DOHH2 (cell line): Measurements from ENCODE around the gene SPHKAP.

Experiments used
- EZH2phosphoT487 ChIP-seq: fragments of 200-600 bp; sonication (generic); IDR thresholded peaks from 2 replicates; pipeline ENCODE4 v1.6.1; 2017; ENCODE audit warnings: borderline replicate concordance, mild to moderate bottlenecking, antibody characterized with exemption, low read length, moderate library complexity, mixed read lengths
- TF ChIP-seq, protein P1 (sequence below): fragments of 200-600 bp; sonication (generic); IDR thresholded peaks from one replicate; pipeline ENCODE4 v1.5.1; 2014; ENCODE audit warnings: antibody characterized with exemption, mild to moderate bottlenecking, low read depth, low read length; ENCODE audit not compliant: poor library complexity, severe bottlenecking

DNA sequence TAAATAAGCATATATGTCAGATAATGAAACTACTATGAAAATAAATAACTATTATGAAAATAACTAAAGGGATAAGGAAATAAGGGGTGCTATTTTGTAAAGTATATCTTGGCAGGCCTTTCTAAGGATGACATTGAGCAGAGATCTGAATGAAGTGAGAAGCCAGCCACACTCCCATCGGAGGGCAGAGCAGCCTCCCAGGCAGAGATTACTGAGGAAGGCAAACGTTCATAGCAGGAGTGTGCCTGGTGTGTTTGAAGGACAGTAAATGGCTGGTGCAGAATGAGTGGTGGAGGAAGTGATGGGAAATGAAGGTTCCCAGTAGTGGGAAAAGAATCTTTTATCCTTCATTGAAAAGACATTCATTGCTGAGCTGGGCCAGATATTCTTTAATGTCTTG, 62.5 kb downstream of the SPHKAP start:
- TF ChIP-seq, protein P1, sequence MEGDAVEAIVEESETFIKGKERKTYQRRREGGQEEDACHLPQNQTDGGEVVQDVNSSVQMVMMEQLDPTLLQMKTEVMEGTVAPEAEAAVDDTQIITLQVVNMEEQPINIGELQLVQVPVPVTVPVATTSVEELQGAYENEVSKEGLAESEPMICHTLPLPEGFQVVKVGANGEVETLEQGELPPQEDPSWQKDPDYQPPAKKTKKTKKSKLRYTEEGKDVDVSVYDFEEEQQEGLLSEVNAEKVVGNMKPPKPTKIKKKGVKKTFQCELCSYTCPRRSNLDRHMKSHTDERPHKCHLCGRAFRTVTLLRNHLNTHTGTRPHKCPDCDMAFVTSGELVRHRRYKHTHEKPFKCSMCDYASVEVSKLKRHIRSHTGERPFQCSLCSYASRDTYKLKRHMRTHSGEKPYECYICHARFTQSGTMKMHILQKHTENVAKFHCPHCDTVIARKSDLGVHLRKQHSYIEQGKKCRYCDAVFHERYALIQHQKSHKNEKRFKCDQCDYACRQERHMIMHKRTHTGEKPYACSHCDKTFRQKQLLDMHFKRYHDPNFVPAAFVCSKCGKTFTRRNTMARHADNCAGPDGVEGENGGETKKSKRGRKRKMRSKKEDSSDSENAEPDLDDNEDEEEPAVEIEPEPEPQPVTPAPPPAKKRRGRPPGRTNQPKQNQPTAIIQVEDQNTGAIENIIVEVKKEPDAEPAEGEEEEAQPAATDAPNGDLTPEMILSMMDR: no peak
- TF ChIP-seq EZH2phosphoT487: no peak
